Stimulated activated CD8-positive, alpha-beta memory T cell treated with anti-CD3 and anti-CD28 coated beads, Interleukin-4, amount 100 ng/mL, for 24 hours (primary cell): ENCODE data around the gene HNRNPUL1.
A peak's percentile ranks its signal among the peaks of the same experiment; 100 is the strongest.
"Not testable (repeated sequence)": the region's sequence is repeated elsewhere in the genome, so short reads cannot be mapped to it uniquely, and the experiment has no call there.

ENCODE experiments used
- DNase-seq: peaks from one replicate; pipeline ENCODE4 v3.0.0-alpha.2; 2020; ENCODE audit warnings: low read depth

HNRNPUL1 gene

GRCh38 chr19:41276231-41276630 is 12.1 kb downstream of the HNRNPUL1 start:
- DNase-seq, result no peak

DNA sequence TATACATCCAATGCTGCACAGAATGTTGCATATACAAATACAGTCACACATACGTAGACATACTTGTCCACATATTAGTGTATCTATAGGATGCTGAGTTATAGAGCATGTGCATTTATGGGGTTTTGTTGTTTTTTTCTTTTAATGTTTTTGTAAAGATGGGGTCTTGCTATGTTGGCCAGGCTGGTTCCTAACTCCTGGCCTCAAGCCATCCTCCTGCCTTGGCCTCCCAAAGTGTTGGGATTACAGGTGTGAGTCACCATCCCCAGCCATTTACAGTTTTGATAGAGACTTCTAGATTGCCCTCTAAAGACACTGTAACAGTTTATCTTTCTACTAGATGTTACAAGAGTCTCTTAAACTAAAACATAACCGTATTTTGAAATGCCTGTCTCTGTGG is 14.3 kb downstream of the HNRNPUL1 start:
- DNase-seq, result no peak

DNA sequence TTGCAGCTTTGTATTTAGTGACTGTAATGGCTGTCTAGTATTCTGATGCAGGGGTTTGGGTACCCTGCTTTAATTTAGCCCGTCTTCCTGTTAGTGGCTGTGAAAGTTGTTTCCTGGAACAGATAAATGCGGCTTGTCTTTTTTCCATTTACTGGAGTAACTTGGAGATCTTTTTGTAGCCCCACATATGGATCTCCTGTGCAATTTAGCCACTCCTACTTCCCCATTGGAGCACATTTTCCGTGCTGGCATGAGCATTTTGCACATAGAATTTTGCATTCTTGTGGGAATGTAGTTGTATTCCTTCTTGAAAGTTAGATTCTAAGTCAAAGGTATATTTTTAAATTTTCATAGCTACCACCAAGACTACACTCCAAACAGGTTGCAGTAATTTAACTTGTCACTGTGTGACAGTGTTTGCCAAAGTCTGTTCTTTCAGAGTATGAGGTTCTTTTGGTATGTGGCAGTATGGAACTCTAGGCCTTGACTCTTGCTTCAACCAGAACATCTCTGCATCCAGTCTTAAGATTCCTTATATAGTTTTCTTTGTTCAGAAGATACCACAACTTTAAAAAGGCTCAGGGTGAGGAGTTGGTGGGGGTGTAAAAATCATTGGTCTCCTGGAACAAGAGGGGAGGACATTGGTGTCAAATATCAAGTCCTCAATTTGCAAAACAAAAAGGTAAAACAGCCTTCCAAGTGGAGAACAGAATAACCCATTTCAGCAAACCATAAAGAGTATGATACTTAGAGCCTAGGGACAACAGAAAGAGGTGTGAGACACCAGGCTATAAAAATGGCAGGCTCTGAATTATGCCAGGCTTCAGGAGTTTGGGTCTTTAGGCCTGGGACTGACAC is 24.7 kb downstream of the HNRNPUL1 start:
- DNase-seq, result no peak

GRCh38 chr19:41289814-41290213 is 25.6 kb downstream of the HNRNPUL1 start:
- DNase-seq, result not testable (repeated sequence)

- DNase-seq, result no peak
Measured at GRCh38 chr19:41294393-41294792, 30.2 kb downstream of the HNRNPUL1 start.

GRCh38 chr19:41295499-41295898 is 31.3 kb downstream of the HNRNPUL1 start:
- DNase-seq, result no peak

GRCh38 chr19:41296433-41296871 is 32.3 kb downstream of the HNRNPUL1 start:
- DNase-seq, result no peak

GRCh38 chr19:41297628-41298347 is 33.6 kb downstream of the HNRNPUL1 start:
- DNase-seq, result no peak

- no peak for DNase-seq
Measured at GRCh38 chr19:41298348-41298964, 34.3 kb downstream of the HNRNPUL1 start.

- no peak for DNase-seq
Measured at GRCh38 chr19:41299046-41299754, 35.0 kb downstream of the HNRNPUL1 start.

GRCh38 chr19:41299755-41300089 is 35.5 kb downstream of the HNRNPUL1 start:
- DNase-seq, result no peak

DNA sequence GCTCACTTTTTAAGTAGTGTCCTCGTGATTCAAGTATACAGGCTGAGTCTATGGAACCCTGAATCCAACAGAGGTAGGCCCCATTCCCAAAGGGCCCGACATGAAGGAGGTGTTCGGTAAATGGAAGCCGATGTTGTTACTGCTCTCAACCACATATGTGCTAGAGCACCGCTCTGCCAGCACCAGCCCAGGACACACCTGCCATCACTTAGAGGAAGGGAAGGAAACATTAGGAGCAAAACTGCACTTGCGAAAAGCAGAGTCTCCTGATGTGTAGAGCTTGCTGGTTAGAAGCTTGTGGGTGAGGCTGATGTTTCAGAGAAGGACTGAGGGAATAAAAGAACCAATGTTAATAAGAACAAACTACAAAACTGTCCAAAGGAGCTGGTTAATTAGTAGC is 36.4 kb downstream of the HNRNPUL1 start:
- DNase-seq, result no peak

GRCh38 chr19:41302624-41303351 is 38.6 kb downstream of the HNRNPUL1 start:
- DNase-seq, result peak; percentile 80

DNA sequence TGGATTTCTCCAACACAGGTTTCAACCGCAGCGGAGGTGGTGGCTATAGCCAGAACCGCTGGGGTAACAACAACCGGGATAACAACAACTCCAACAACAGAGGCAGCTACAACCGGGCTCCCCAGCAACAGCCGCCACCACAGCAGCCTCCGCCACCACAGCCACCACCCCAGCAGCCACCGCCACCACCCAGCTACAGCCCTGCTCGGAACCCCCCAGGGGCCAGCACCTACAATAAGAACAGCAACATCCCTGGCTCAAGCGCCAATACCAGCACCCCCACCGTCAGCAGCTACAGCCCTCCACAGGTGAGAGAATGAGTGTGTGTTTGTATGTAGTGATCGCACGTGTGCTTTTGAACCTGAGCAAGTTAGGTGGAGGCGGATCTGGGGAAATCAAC is 39.8 kb downstream of the HNRNPUL1 start:
- no peak for DNase-seq

DNA sequence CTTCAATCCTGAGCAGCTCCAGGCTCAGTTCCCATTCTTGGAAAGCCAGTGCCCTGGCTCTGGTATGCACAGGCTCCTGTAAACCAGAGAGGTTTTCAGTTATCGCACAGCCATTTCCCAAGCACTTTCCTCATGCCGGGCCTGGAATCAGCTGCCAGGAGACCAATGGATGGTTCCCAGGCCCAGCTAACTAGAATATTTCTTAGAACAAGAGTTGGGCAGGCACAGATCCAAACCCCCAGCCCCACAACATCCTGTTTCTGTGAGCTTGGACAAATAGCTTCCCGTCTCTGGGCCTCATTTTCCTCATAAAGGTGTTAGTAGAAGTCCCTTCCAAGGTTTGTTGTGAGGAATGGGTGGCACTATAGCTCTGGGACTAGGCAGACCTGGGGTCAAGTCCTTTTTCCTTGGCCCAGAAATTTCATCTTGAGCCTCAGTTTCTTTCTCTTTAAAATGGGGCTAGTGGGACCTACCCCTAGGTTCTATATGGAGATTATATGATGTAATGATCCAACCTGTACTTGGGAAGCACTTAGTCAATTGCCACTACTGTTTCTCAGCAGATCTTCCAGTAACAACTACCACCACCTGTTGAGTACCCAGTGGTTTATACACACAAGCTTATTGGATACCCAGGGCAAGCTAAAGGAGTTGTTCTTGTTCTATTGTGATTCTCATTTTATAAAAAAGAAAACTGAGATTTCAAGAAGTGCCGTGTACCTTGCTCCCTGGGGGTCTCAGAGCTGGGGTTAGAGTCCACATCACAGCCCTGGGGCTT is 40.7 kb downstream of the HNRNPUL1 start:
- no peak for DNase-seq

- no peak for DNase-seq
Measured at GRCh38 chr19:41305927-41306793, 42.0 kb downstream of the HNRNPUL1 start.

GRCh38 chr19:41307090-41307875 is 43.1 kb downstream of the HNRNPUL1 start:
- no peak for DNase-seq

DNA sequence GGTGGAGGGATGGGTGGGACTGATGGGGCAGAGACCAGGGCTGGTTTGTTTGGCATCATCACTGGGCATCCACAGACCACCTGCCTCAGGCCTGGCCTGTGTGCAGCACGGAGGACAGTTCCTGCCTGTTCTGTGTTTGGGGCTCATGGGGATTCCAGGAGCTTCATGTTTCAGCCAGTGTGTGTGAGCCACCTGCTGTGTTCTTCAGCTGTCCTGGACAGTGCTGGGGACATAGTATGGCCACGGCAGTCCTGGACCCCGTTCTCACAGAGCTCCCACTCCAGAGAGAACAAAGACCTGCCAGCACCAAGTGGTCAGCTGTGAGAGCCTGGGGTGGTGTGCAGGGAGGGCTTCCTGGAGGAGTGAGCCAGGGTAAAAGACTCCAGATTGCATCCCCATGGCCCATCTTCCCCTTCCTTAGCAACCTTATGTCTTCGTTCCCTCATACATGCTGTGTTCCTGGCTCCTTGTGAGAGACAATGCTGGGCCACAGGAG is 43.8 kb downstream of the HNRNPUL1 start:
- no peak for DNase-seq
